Fibroblast of lung (primary cell): ENCODE results near the gene GLIS1.

Experiments
- EZH2 ChIP-seq: IDR thresholded peaks from 2 replicates; pipeline ENCODE4 v1.5.1; 2012; ENCODE audit warnings: low read length, control low read depth, mild to moderate bottlenecking; ENCODE audit errors: missing control alignments
- TF ChIP-seq, protein P1 (sequence below), 2 donors: IDR thresholded peaks in 1 of 2; conservative IDR thresholded peaks in 1 of 2; 1 replicate in 1 of 2; 2 replicates in 1 of 2; pipeline ENCODE4 v1.5.1; 2011 to 2012; ENCODE audit warnings: low read length in 2 of 2, control low read depth in 1 of 2, inconsistent platforms in 1 of 2, low read depth in 1 of 2, mild to moderate bottlenecking in 1 of 2

DNA sequence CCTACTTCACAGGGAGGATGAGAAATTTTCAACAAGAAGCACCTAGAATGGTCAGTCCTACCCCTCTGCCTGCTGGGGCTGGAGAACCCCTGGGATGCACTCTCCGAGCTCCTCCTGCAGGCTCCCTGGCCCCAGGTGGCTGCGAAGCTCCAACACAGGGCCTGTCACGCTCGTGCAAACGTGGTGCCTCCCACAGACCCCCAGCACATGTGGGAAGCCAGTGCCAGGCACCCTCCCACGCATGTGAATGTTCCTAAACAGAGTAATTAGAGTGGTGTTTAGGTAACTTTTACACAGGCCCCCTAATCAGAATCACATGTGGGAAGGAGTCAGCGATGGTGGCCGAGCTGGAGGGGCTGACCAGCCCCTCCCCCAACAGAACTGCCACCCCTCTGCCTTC, 28.4 kb downstream of the GLIS1 start:
- TF ChIP-seq EZH2: no peak
- TF ChIP-seq, protein P1, sequence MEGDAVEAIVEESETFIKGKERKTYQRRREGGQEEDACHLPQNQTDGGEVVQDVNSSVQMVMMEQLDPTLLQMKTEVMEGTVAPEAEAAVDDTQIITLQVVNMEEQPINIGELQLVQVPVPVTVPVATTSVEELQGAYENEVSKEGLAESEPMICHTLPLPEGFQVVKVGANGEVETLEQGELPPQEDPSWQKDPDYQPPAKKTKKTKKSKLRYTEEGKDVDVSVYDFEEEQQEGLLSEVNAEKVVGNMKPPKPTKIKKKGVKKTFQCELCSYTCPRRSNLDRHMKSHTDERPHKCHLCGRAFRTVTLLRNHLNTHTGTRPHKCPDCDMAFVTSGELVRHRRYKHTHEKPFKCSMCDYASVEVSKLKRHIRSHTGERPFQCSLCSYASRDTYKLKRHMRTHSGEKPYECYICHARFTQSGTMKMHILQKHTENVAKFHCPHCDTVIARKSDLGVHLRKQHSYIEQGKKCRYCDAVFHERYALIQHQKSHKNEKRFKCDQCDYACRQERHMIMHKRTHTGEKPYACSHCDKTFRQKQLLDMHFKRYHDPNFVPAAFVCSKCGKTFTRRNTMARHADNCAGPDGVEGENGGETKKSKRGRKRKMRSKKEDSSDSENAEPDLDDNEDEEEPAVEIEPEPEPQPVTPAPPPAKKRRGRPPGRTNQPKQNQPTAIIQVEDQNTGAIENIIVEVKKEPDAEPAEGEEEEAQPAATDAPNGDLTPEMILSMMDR (conservative IDR thresholded peaks at IDR 0.05 in 1 of 2, IDR thresholded peaks at IDR 0.05 in 1 of 2; ENCODE audit: low read depth in 1 of 2, low read length in 2 of 2): no peak
